NT2/D1 (cell line): ENCODE measurements around the gene PSMB5.

Source experiments
- DNase-seq: peaks from one replicate; pipeline ENCODE4 v3.0.0-alpha.2; 2011; ENCODE audit warnings: low read depth, low spot score
- H3K27me3 ChIP-seq: 2 replicates; pipeline ENCODE4 v1.6.0; 2011; ENCODE audit warnings: mild to moderate bottlenecking; ENCODE audit not compliant: insufficient read length, insufficient read depth
- H3K36me3 ChIP-seq: 2 replicates; pipeline ENCODE4 v1.6.1; 2011; ENCODE audit warnings: mild to moderate bottlenecking, low read length, mixed read lengths; ENCODE audit not compliant: insufficient read depth, insufficient read length
- H3K4me1 ChIP-seq: 2 replicates; pipeline ENCODE4 v1.5.1; 2011; ENCODE audit not compliant: insufficient read depth, insufficient read length
- H3K4me3 ChIP-seq: 2 replicates; pipeline ENCODE4 v1.5.1; 2011; ENCODE audit warnings: low read depth; ENCODE audit not compliant: insufficient read length
- H3K9ac ChIP-seq: 2 replicates; pipeline ENCODE4 v1.6.0; 2011; ENCODE audit warnings: low read depth; ENCODE audit not compliant: insufficient read length
- H3K9me3 ChIP-seq: 2 replicates; pipeline ENCODE4 v1.5.1; 2011; ENCODE audit warnings: mild to moderate bottlenecking, low read length; ENCODE audit not compliant: insufficient read depth
- SUZ12 ChIP-seq: IDR thresholded peaks from 2 replicates; pipeline ENCODE4 v1.6.1; 2011; ENCODE audit not compliant: insufficient read length, insufficient read depth; ENCODE audit errors: extremely low read depth
- YY1 ChIP-seq: IDR thresholded peaks from 2 replicates; pipeline ENCODE4 v1.6.1; 2011; ENCODE audit not compliant: insufficient read length, insufficient read depth
- ZNF274 ChIP-seq: IDR thresholded peaks from 2 replicates; pipeline ENCODE4 v1.6.1; 2011; ENCODE audit warnings: mild to moderate bottlenecking, low read depth, low read length

PSMB5 gene

GRCh38 chr14:23035303-23036144 lies 824 bp upstream of the PSMB5 start:
- TF ChIP-seq SUZ12 (no peak), YY1 (no peak), ZNF274 (no peak)
- Histone ChIP-seq H3K9me3 (no peaks in the 10 kb centered on the region), H3K9ac (no peak overlapping the region), H3K27me3 (no peaks in the 10 kb centered on the region), H3K4me3 (no peak overlapping the region), H3K36me3 (peaks cover 32% of the 10 kb centered on the region), H3K4me1 (peaks cover 4% of the 10 kb centered on the region)
- no peak for DNase-seq

DNA sequence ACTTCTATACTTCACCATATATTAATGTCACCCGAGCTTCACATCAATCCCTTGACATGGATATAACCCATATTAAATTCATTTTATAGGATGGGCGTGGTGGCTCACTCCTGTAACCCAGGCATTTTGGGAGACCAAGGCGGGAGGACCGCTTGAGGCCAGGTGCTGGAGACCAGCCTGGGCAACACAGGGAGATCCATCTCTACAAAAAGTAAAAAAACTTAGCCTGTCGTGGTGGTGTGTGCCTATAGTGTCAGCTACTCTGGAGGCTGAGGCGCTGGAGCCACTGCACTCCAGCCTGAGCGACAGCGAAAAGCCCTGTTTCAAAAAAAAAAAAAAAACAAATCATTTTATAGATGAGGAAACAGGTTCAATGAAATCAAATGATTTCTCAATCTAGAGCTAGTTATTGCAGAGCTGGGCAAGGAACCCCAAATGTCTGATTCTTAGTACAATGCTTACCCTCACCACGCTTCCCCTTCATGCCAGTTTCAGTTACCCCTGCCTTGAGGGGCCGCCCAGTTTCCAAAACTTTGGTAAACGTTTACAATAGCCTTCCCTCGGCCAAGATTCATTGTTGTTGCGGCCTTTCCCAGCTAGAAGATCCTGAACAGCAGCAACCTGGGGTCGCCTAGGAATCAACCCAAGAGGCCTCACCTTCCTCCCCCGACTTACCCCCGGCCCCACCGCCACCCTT lies 751 bp downstream of the PSMB5 start:
- Histone ChIP-seq H3K4me3 (peak overlapping the region; percentile 79), H3K9me3 (no peaks in the 10 kb centered on the region), H3K36me3 (peaks cover 41% of the 10 kb centered on the region), H3K27me3 (no peaks in the 10 kb centered on the region), H3K9ac (peak overlapping the region; percentile 97), H3K4me1 (peaks cover 4% of the 10 kb centered on the region)
- TF ChIP-seq ZNF274 (no peak), SUZ12 (no peak), YY1 (no peak)
- DNase-seq, result no peak

- peak overlapping the region; percentile 11 for H3K9ac ChIP-seq
- H3K4me3 ChIP-seq, result no peak overlapping the region
- TF ChIP-seq SUZ12 (no peak), ZNF274 (no peak), YY1 (no peak)
- no peaks in the 10 kb centered on the region for H3K27me3 ChIP-seq
- peaks cover 4% of the 10 kb centered on the region for H3K4me1 ChIP-seq
- H3K36me3 ChIP-seq, result peaks cover 47% of the 10 kb centered on the region
- no peaks in the 10 kb centered on the region for H3K9me3 ChIP-seq
- no peak for DNase-seq
Measured at GRCh38 chr14:23033251-23033727, 1.4 kb downstream of the PSMB5 start.

GRCh38 chr14:23030936-23031335 lies 3.8 kb downstream of the PSMB5 start:
- TF ChIP-seq ZNF274, result no peak
- TF ChIP-seq SUZ12, result no peak
- no peak for TF ChIP-seq YY1
- Histone ChIP-seq H3K27me3 (no peaks in the 10 kb centered on the region), H3K9me3 (no peaks in the 10 kb centered on the region), H3K36me3 (peaks cover 61% of the 10 kb centered on the region), H3K9ac (no peak overlapping the region), H3K4me1 (peaks cover 7% of the 10 kb centered on the region), H3K4me3 (no peak overlapping the region)
- DNase-seq, result no peak

DNA sequence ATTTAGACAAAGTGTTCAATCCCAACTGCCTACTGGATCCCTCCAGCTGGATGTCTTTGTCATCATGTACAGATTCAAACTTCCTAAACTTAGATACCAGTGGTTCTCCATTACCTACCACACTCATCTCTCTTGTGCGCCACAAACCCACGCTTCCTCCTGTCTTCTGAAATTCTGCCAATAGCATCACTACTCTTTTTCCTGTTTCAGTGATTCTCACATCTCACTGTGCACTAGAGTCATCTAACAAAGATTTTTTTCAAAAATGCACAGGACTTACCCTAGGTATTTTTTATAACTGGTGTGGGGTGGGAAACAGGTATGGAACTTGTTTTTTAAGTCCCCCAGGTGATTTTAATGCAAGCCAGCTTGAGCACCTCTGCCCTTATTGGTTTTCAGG lies 5.9 kb downstream of the PSMB5 start:
- H3K27me3 ChIP-seq, result no peaks in the 10 kb centered on the region
- H3K9ac ChIP-seq, result no peak overlapping the region
- H3K36me3 ChIP-seq, result peaks cover 78% of the 10 kb centered on the region
- peaks cover 15% of the 10 kb centered on the region for H3K4me1 ChIP-seq
- TF ChIP-seq YY1 (no peak), ZNF274 (no peak), SUZ12 (no peak)
- H3K9me3 ChIP-seq, result no peaks in the 10 kb centered on the region
- H3K4me3 ChIP-seq, result no peak overlapping the region
- no peak for DNase-seq

DNA sequence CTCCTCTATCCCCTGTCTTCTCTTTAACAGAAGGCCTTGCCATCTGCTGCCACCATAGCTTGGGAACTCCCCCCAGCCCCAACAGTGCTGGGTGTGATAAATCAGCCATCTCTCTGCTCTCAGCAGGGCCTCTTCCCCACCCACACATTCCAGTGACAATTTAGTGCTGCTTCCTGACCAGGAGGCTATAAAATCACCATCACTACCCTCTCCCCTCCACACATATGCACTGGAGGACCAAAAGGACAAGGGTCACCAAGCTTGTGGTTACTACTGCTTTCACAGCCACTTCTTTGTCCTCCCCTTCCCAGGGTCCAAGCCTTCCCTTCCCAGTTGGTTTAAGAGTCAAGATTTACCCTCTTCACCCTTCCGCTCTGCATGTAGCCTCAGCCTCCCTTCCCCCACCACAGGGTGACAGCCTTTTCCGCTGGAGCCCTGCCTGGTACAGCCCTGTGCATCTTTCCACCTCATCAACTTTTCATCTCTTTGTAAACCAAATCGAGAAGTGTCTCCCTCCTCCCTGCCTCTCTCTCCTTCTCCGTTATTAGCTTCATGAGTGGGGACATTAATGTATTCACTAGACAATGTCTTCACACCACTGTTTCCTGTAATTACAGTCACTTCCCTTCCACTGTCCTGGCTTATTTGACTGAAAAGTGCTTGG lies 9.4 kb downstream of the PSMB5 start:
- DNase-seq, result no peak
- Histone ChIP-seq H3K9me3 (no peaks in the 10 kb centered on the region), H3K9ac (no peak overlapping the region), H3K36me3 (peaks cover 75% of the 10 kb centered on the region), H3K4me3 (no peak overlapping the region), H3K4me1 (peaks cover 11% of the 10 kb centered on the region), H3K27me3 (no peaks in the 10 kb centered on the region)
- TF ChIP-seq ZNF274, result no peak
- no peak for TF ChIP-seq YY1
